HEK293T (cell line): ENCODE measurements around the gene FGD2.

Source experiments
- BHLHE40 ChIP-seq: fragments of 450-650 bp; IDR thresholded peaks from 2 replicates; pipeline ENCODE4 v1.6.1; 2016; ENCODE audit warnings: mild to moderate bottlenecking, moderate library complexity, borderline replicate concordance
- FOXK2 ChIP-seq: fragments of 450-650 bp; IDR thresholded peaks from 2 replicates; pipeline ENCODE4 v1.6.1; 2016; ENCODE audit warnings: mild to moderate bottlenecking
- SP1 ChIP-seq: fragments of 450-650 bp; IDR thresholded peaks from 2 replicates; pipeline ENCODE4 v1.6.1; 2017
- TARDBP ChIP-seq: fragments of 450-650 bp; IDR thresholded peaks from 2 replicates; pipeline ENCODE4 v1.6.1; 2016

GRCh38 chr6:37036146-37036545, 30.7 kb downstream of the FGD2 start:
- TF ChIP-seq SP1: no peak
- TF ChIP-seq FOXK2: no peak
- no peak for TF ChIP-seq BHLHE40
- no peak for TF ChIP-seq TARDBP
